PC-9 (cell line): ENCODE measurements around the gene NQO2. TPM values are rescaled to one million over a fixed set of nuclear protein-coding genes. Genes with fewer than 3 reads are reported as not detected.
"Not testable (repeated sequence)": the region's sequence is repeated elsewhere in the genome, so short reads cannot be mapped to it uniquely, and the experiment has no call there.

ENCODE experiments used
- BruUV-seq: library from RNA; stranded (reverse); fragments of 400-500 nt; replicated peaks from 2 replicates; lab custom pipeline; 2021; lab: Mats Ljungman, UMichigan
- CTCF ChIA-PET: fragments of 300-600 bp; sonication (Branson Sonifier 250); formaldehyde crosslinking; loops from one replicate; lab custom pipeline; 2022; ENCODE audit warnings: antibody characterized with exemption; lab: Charles Lee
- POLR2A ChIA-PET: fragments of 300-600 bp; sonication (Branson Sonifier 250); formaldehyde crosslinking; loops from one replicate; lab custom pipeline; 2022; ENCODE audit warnings: antibody characterized with exemption; ENCODE audit not compliant: unreplicated experiment; lab: Charles Lee
- DNase-seq, 2 experiments: peaks; one replicate each; pipeline versions ENCODE4 v3.0.0 to v3.0.0-alpha.2; 2015 to 2022; ENCODE audit warnings: mixed read lengths in 1 of 2
- H2AFZ ChIP-seq: fragments of 200-600 bp; sonication (generic); 2 replicates; pipeline ENCODE4 v1.8.1; 2017; ENCODE audit warnings: antibody characterized with exemption
- H3F3A ChIP-seq: fragments of 200-600 bp; sonication (generic); 2 replicates; pipeline ENCODE4 v1.8.1; 2017; ENCODE audit warnings: antibody characterized with exemption, mild to moderate bottlenecking, low read depth; ENCODE audit not compliant: insufficient read depth
- H3K27ac ChIP-seq: fragments of 200-600 bp; sonication (generic); 2 replicates; pipeline ENCODE4 v1.6.1; 2016; ENCODE audit warnings: mixed run types
- H3K27me3 ChIP-seq: fragments of 200-600 bp; sonication (generic); 2 replicates; pipeline ENCODE4 v1.6.1; 2016; ENCODE audit warnings: low read depth, mixed run types; ENCODE audit not compliant: insufficient read depth
- H3K36me3 ChIP-seq: fragments of 200-600 bp; sonication (generic); 2 replicates; pipeline ENCODE4 v1.6.1; 2016; ENCODE audit warnings: low read depth, mixed run types
- H3K4me1 ChIP-seq: fragments of 200-600 bp; sonication (generic); replicated peaks from 2 replicates; pipeline ENCODE4 v1.6.1; 2016; ENCODE audit warnings: mixed run types; ENCODE audit not compliant: insufficient read depth
- H3K4me2 ChIP-seq: fragments of 200-600 bp; sonication (generic); 2 replicates; pipeline ENCODE4 v1.6.1; 2017; ENCODE audit warnings: mixed run types
- H3K4me3 ChIP-seq: fragments of 200-600 bp; sonication (generic); 2 replicates; pipeline ENCODE4 v1.6.1; 2016; ENCODE audit warnings: mixed run types
- H3K79me2 ChIP-seq: fragments of 200-600 bp; sonication (generic); 2 replicates; pipeline ENCODE4 v1.6.1; 2017; ENCODE audit warnings: low read depth, mixed run types
- H3K9me2 ChIP-seq: fragments of 200-600 bp; sonication (generic); 2 replicates; pipeline ENCODE4 v1.8.1; 2017; ENCODE audit warnings: mild to moderate bottlenecking; ENCODE audit not compliant: insufficient read depth
- H3K9me3 ChIP-seq: fragments of 200-600 bp; sonication (generic); 2 replicates; pipeline ENCODE4 v1.8.1; 2016; ENCODE audit warnings: low read depth; ENCODE audit not compliant: insufficient read depth
- H4K20me1 ChIP-seq: fragments of 200-600 bp; sonication (generic); 2 replicates; pipeline ENCODE4 v1.8.1; 2017; ENCODE audit not compliant: insufficient read depth
- CTCF ChIP-seq: fragments of 200-600 bp; sonication (generic); conservative IDR thresholded peaks from 2 replicates; pipeline ENCODE4 v1.6.1; 2017; ENCODE audit warnings: mixed run types, antibody characterized with exemption, mild to moderate bottlenecking, moderate library complexity
- EZH2 ChIP-seq: fragments of 200-600 bp; sonication (generic); IDR thresholded peaks from 2 replicates; pipeline ENCODE4 v1.8.0; 2017; ENCODE audit warnings: antibody characterized with exemption, low read depth
- intact Hi-C: fragments of 100-400 bp; cut with micrococcal nuclease; formaldehyde crosslinking; loops from one replicate; pipeline ENCODE4 v1.10.0; 2022; ENCODE audit not compliant: unreplicated experiment
- total RNA-seq: library from RNA; stranded (reverse); gene quantifications from 2 replicates; pipeline ENCODE4 v1.2.3, GENCODE V29; 2021

NQO2 gene
- total RNA-seq, 1 experiment from 2014 or later, result 82.9 TPM

- BruUV-seq, result no TSS peak
- ChIA-PET POLR2A (no interaction called here), CTCF (interaction anchor here (0.6 kb wide), 1 partner anchor 1008 kb away, joined by 3 read pairs; no protein-coding TSS in a partner anchor)
- no peak for DNase-seq
- Histone ChIP-seq H3K9me2 (no peaks in the 10 kb centered on the region), H3K4me2 (no peak overlapping the region), H2AFZ (no peak overlapping the region), H3K9me3 (no peaks in the 10 kb centered on the region), H3K4me3 (no peak overlapping the region), H3F3A (no peaks in the 10 kb centered on the region), H3K4me1 (0 out of 2 replicates have a peak, but pooled peaks cover 8% of the 10 kb centered on the region), H3K36me3 (0 out of 2 replicates have a peak, but pooled peaks cover under 1% of the 10 kb centered on the region), H3K79me2 (no peaks in the 10 kb centered on the region), H3K27ac (no peak overlapping the region), H3K27me3 (no peaks in the 10 kb centered on the region), H4K20me1 (no peaks in the 10 kb centered on the region)
- intact Hi-C loops, result no loop called here
- TF ChIP-seq EZH2, result no peak
Measured at GRCh38 chr6:3005874-3006273, 6.2 kb downstream of the NQO2 start.

- DNase-seq, result no peak
- Histone ChIP-seq H3K9me2 (no peaks in the 10 kb centered on the region), H3F3A (no peaks in the 10 kb centered on the region), H3K36me3 (peaks cover 6% of the 10 kb centered on the region; the same call in 1 of the 2 replicates), H3K27me3 (no peaks in the 10 kb centered on the region), H2AFZ (no peak overlapping the region), H3K4me1 (0 out of 2 replicates have a peak, but pooled peaks cover 3% of the 10 kb centered on the region), H3K27ac (no peak overlapping the region), H3K4me2 (no peak overlapping the region), H3K79me2 (no peaks in the 10 kb centered on the region), H3K9me3 (peaks cover under 1% of the 10 kb centered on the region; the same call in 1 of the 2 replicates), H4K20me1 (no peaks in the 10 kb centered on the region), H3K4me3 (no peak overlapping the region)
- intact Hi-C loops, result no loop called here
- BruUV-seq, result no TSS peak
- ChIA-PET CTCF (interaction anchor here (0.6 kb wide), 1 partner anchor 1008 kb away, joined by 3 read pairs; no protein-coding TSS in a partner anchor), POLR2A (no interaction called here)
- TF ChIP-seq CTCF, result no peak
- TF ChIP-seq EZH2, result no peak
Measured at GRCh38 chr6:3006476-3006875, 6.8 kb downstream of the NQO2 start.

- BruUV-seq, result no TSS peak
- no peak overlapping the region for H3K4me2 ChIP-seq
- CTCF ChIA-PET, result no interaction called here
- H2AFZ ChIP-seq, result no peak overlapping the region
- H3K36me3 ChIP-seq, result peaks cover 8% of the 10 kb centered on the region; the same call in 1 of the 2 replicates
- TF ChIP-seq EZH2 (no peak), CTCF (no peak)
- no peak overlapping the region for H3K4me3 ChIP-seq
- H4K20me1 ChIP-seq, result no peaks in the 10 kb centered on the region
- H3F3A ChIP-seq, result no peaks in the 10 kb centered on the region
- intact Hi-C loops, result no loop called here
- DNase-seq, result no peak
- H3K27me3 ChIP-seq, result no peaks in the 10 kb centered on the region
- H3K9me3 ChIP-seq, result peaks cover 10% of the 10 kb centered on the region; the same call in 1 of the 2 replicates
- H3K4me1 ChIP-seq, result no peaks in the 10 kb centered on the region
- no peaks in the 10 kb centered on the region for H3K79me2 ChIP-seq
- no peaks in the 10 kb centered on the region for H3K9me2 ChIP-seq
- no peak overlapping the region for H3K27ac ChIP-seq
- POLR2A ChIA-PET, result no interaction called here
Measured at GRCh38 chr6:3007571-3007970, 7.9 kb downstream of the NQO2 start.

- H3K4me1 ChIP-seq, H3K27ac ChIP-seq, H2AFZ ChIP-seq, CTCF ChIA-PET, DNase-seq, H3K79me2 ChIP-seq, H3K36me3 ChIP-seq, H3K27me3 ChIP-seq, H4K20me1 ChIP-seq, H3K4me2 ChIP-seq, BruUV-seq, POLR2A ChIA-PET, intact Hi-C loops, H3K9me2 ChIP-seq, H3K4me3 ChIP-seq, H3F3A ChIP-seq: not testable (repeated sequence)
- peaks cover 10% of the 10 kb centered on the region; the same call in 1 of the 2 replicates for H3K9me3 ChIP-seq
Measured at GRCh38 chr6:3008712-3009265, 9.1 kb downstream of the NQO2 start.
